Activated T-helper 17 cell treated with anti-CD3 and anti-CD28 coated beads, Interleukin-2, amount 50 U/mL, for 72 hours (primary cell): ENCODE results near the gene SLC44A1. TPM values are rescaled to one million over a fixed set of nuclear protein-coding genes. Genes with fewer than 3 reads are reported as not detected.

ENCODE experiments used
- ATAC-seq: fragments of 150-1000 bp; cut with Tn5 transposase; replicated peaks from 2 replicates; pipeline ENCODE4 v1.10.0; 2021; ENCODE audit warnings: mild to moderate bottlenecking, moderate library complexity
- H3K27ac Mint-ChIP-seq: one replicate; pipeline ENCODE4 v1.8.0; 2022; ENCODE audit warnings: mixed read lengths
- H3K27me3 Mint-ChIP-seq: one replicate; pipeline ENCODE4 v1.8.0; 2022; ENCODE audit warnings: mixed read lengths
- H3K36me3 Mint-ChIP-seq: one replicate; pipeline ENCODE4 v1.8.0; 2022; ENCODE audit warnings: low read depth, mild to moderate bottlenecking, mixed read lengths
- H3K4me1 Mint-ChIP-seq: one replicate; pipeline ENCODE4 v1.8.0; 2022; ENCODE audit warnings: mixed read lengths
- H3K4me3 Mint-ChIP-seq: one replicate; pipeline ENCODE4 v1.8.0; 2022; ENCODE audit warnings: mild to moderate bottlenecking, mixed read lengths
- H3K9me3 Mint-ChIP-seq: one replicate; pipeline ENCODE4 v1.8.0; 2022; ENCODE audit warnings: mixed read lengths
- total RNA-seq, 2 donors: library from RNA; stranded (reverse); gene quantifications; one replicate each; pipeline ENCODE4 v1.2.3, GENCODE V29; 2022

The SLC44A1 gene
- total RNA-seq, 2 donors from 2014 or later = 4.4 to 5.0 TPM

DNA sequence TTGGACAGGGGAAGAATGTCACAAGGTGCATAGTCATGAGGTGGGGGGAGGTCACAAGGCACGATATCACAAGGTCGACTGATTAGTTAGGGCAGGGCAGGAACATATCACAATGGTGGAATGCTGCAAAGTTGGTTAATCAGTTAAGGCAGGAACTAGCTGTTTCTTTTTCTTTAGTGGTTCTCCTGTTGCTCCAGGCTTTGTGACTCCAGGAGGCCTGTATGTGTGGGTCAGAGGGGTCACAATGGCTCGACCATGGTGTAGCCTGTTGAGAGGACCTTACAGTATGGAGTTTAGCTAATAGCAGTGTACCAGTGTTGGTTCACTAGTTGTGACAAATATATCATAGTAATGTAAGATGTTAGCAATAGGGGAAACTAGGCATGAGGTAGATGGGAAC is 191.0 kb downstream of the SLC44A1 start:
- peaks cover 5% of the 10 kb centered on the region for H3K9me3 Mint-ChIP-seq
- no peaks in the 10 kb centered on the region for H3K36me3 Mint-ChIP-seq
- peaks cover 3% of the 10 kb centered on the region for H3K27me3 Mint-ChIP-seq
- ATAC-seq = no peak
- H3K4me3 Mint-ChIP-seq = no peak overlapping the region
- H3K4me1 Mint-ChIP-seq = no peaks in the 10 kb centered on the region
- no peak overlapping the region for H3K27ac Mint-ChIP-seq

DNA sequence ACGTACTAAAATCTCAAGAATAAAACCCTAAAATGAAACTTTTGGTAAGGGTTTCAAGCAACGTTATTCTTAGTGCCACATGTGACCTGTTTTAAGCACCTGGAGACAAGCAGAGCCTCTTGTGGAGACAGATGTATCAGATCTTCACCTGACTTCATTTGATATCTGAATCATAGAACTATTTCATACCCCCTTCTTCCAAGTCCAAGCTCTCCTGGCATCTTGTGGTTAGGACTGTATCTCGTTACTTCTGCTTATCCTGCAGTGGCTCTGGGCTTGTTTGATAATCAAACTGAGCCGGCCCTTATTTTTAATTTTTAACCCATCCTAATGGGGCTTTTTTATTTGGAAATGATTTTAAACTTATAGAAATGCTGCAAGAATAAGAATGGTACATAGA is 192.3 kb downstream of the SLC44A1 start:
- Mint-ChIP-seq H3K9me3 (peaks cover 5% of the 10 kb centered on the region), H3K27me3 (no peaks in the 10 kb centered on the region), H3K36me3 (no peaks in the 10 kb centered on the region), H3K27ac (no peak overlapping the region), H3K4me1 (no peaks in the 10 kb centered on the region), H3K4me3 (no peak overlapping the region)
- ATAC-seq = no peak

DNA sequence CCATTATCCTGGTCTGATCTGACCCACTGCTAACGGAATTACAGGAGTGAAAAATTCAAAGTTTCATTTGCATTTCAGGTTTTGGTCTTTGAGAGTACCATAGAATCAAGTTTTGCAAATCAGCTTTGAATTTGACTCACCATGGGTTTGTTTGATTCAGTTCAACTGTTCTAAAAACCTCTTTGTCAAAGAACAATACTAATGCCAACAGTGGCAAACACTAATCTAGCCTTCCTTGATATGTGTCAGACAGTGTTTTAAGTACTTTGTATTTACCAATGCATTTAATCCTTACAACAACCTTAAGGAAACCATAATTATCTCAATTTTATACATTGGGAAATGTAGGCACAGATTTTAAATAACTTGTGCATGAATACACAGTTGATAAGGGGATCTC is 193.3 kb downstream of the SLC44A1 start:
- no peaks in the 10 kb centered on the region for H3K27me3 Mint-ChIP-seq
- no peak overlapping the region for H3K4me3 Mint-ChIP-seq
- no peaks in the 10 kb centered on the region for H3K4me1 Mint-ChIP-seq
- H3K9me3 Mint-ChIP-seq = peaks cover 5% of the 10 kb centered on the region
- no peaks in the 10 kb centered on the region for H3K36me3 Mint-ChIP-seq
- no peak overlapping the region for H3K27ac Mint-ChIP-seq
- peak; percentile 40 for ATAC-seq

DNA sequence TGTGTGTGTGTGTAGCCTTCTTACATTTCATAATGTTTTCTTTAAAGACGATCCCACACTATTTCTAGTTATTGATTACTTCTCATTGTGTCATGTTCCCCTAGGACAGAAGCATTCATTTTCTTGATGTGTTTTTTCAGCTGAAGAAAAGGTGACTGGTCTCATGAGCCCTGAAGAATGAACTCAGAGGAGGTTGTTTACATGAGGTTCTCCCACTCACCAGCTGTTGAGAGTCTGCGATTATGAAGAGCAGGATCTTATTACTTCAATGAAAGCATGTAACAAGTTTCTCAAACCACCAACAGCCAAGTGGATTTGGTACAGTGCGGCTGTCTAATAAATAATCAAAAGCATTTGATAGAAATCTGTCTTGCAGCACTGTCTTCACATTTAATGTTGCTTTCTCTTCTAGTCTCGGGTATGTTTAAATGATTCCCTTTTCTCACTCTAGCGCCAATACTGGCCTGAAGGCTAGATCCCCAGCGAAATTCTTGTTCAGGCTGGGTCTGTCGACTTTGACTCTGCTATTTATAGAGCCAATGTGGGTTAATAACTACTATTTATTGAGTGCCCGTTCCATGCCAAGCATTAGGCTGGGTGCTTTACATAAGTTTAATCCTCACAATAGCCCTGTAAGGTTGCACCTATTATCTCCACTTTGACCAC is 193.8 kb downstream of the SLC44A1 start:
- Mint-ChIP-seq H3K4me3 (no peak overlapping the region), H3K4me1 (no peaks in the 10 kb centered on the region), H3K36me3 (no peaks in the 10 kb centered on the region), H3K27me3 (no peaks in the 10 kb centered on the region), H3K27ac (no peak overlapping the region), H3K9me3 (peaks cover 5% of the 10 kb centered on the region)
- ATAC-seq = no peak

DNA sequence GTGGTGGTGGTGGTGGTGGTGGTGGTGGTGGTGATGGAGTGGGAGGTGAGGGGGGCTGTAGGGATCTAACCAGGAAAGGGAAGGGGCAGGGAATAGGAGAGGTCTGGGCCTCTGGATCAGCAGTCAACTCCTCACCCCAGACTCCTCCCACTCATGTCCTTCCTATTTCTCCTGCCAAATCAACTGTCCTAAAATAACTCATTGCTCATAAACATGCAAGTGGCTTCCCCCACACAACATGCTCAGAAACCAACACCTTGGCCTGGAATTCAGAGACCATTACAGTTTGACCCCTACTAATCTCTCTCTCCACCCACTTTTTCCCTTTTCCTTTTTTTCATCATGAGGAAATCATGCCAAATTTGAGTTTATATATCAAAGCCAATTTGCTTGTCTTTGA is 195.0 kb downstream of the SLC44A1 start:
- H3K36me3 Mint-ChIP-seq = no peaks in the 10 kb centered on the region
- no peaks in the 10 kb centered on the region for H3K4me1 Mint-ChIP-seq
- H3K9me3 Mint-ChIP-seq = peaks cover 5% of the 10 kb centered on the region
- no peak overlapping the region for H3K27ac Mint-ChIP-seq
- H3K4me3 Mint-ChIP-seq = no peak overlapping the region
- H3K27me3 Mint-ChIP-seq = no peaks in the 10 kb centered on the region
- ATAC-seq = no peak

GRCh38 chr9:105441616-105442160 is 197.2 kb downstream of the SLC44A1 start:
- ATAC-seq = no peak
- Mint-ChIP-seq H3K9me3 (no peaks in the 10 kb centered on the region), H3K4me3 (no peak overlapping the region), H3K27ac (no peak overlapping the region), H3K4me1 (no peaks in the 10 kb centered on the region), H3K36me3 (no peaks in the 10 kb centered on the region), H3K27me3 (no peaks in the 10 kb centered on the region)

DNA sequence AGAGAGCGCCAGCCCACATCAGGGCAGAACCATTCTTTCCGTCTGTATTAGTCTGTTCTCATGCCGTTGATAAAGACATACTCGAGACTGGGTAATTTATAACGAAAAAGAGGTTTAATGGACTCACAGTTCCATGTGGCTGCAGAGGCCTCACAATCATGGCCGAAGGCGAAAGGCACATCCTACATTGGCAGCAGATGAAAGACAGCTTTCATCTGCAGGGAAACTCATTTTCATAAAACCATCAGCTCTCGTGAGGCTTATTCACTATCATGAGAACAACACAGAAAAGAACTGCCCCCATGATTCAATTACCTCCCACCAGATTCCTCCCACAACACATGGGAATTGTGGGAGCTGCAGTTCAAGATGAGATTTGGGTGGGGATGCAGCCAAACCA is 198.7 kb downstream of the SLC44A1 start:
- H3K4me3 Mint-ChIP-seq = no peak overlapping the region
- ATAC-seq = no peak
- H3K36me3 Mint-ChIP-seq = no peaks in the 10 kb centered on the region
- H3K27ac Mint-ChIP-seq = no peak overlapping the region
- H3K4me1 Mint-ChIP-seq = no peaks in the 10 kb centered on the region
- H3K27me3 Mint-ChIP-seq = no peaks in the 10 kb centered on the region
- H3K9me3 Mint-ChIP-seq = no peaks in the 10 kb centered on the region

- H3K27me3 Mint-ChIP-seq = no peaks in the 10 kb centered on the region
- no peak for ATAC-seq
- H3K4me1 Mint-ChIP-seq = no peaks in the 10 kb centered on the region
- no peaks in the 10 kb centered on the region for H3K9me3 Mint-ChIP-seq
- no peak overlapping the region for H3K27ac Mint-ChIP-seq
- H3K36me3 Mint-ChIP-seq = no peaks in the 10 kb centered on the region
- no peak overlapping the region for H3K4me3 Mint-ChIP-seq
Measured at GRCh38 chr9:105444130-105444529, 199.7 kb downstream of the SLC44A1 start.

GRCh38 chr9:105445203-105445881 is 200.9 kb downstream of the SLC44A1 start:
- no peaks in the 10 kb centered on the region for H3K4me1 Mint-ChIP-seq
- no peaks in the 10 kb centered on the region for H3K27me3 Mint-ChIP-seq
- no peak overlapping the region for H3K4me3 Mint-ChIP-seq
- no peaks in the 10 kb centered on the region for H3K9me3 Mint-ChIP-seq
- no peak for ATAC-seq
- H3K36me3 Mint-ChIP-seq = no peaks in the 10 kb centered on the region
- H3K27ac Mint-ChIP-seq = no peak overlapping the region

- no peaks in the 10 kb centered on the region for H3K27me3 Mint-ChIP-seq
- peak overlapping the region; percentile 87 for H3K4me3 Mint-ChIP-seq
- H3K4me1 Mint-ChIP-seq = no peaks in the 10 kb centered on the region
- no peaks in the 10 kb centered on the region for H3K9me3 Mint-ChIP-seq
- H3K36me3 Mint-ChIP-seq = no peaks in the 10 kb centered on the region
- ATAC-seq = no peak
- peak overlapping the region; percentile 66 for H3K27ac Mint-ChIP-seq
Measured at GRCh38 chr9:105447386-105447813, 202.9 kb downstream of the SLC44A1 start.

GRCh38 chr9:105447814-105448812 is 203.7 kb downstream of the SLC44A1 start, which contains the start of gene FSD1L:
Gene FSD1L, plus strand, starts transcription at chr9:105448034. Its CDS starts 187 bp downstream, at chr9:105448221.
- Mint-ChIP-seq H3K9me3 (no peaks in the 10 kb centered on the region), H3K27ac (peak within 1 kb of the TSS; percentile 66), H3K4me3 (peak within 1 kb of the TSS; percentile 87)

GRCh38 chr9:105449081-105449480 is 204.6 kb downstream of the SLC44A1 start:
- Mint-ChIP-seq H3K9me3 (no peaks in the 10 kb centered on the region), H3K27ac (no peak overlapping the region), H3K27me3 (no peaks in the 10 kb centered on the region), H3K4me3 (peak overlapping the region; percentile 87), H3K4me1 (no peaks in the 10 kb centered on the region), H3K36me3 (no peaks in the 10 kb centered on the region)
- no peak for ATAC-seq

More at GRCh38 chr9:105447814-105448812, 203.7 kb downstream of the SLC44A1 start, which contains the start of gene FSD1L:
- peak; percentile 96 for ATAC-seq
- no peaks in the 10 kb centered on the region for H3K36me3 Mint-ChIP-seq
- no peaks in the 10 kb centered on the region for H3K4me1 Mint-ChIP-seq
- H3K27me3 Mint-ChIP-seq = no peaks in the 10 kb centered on the region

DNA sequence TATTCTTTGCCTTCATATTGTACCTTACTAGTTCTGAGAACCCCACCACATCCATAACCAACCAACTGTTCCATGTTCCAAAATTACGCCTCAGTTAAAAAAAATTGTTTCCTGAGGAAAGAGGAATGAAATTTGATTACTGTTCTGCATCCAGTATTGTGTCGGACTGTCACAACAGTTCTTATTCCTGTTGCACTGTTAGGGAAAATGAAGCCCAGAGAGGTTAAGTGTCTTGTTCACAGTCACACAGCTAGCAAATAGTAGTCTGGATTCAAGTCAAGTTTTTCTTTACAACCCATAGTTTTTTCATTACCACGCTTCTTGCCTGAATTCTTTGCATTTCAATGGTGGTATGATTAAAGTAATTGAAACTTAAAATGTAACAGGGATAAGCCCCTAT is 207.7 kb downstream of the SLC44A1 start:
- H3K27ac Mint-ChIP-seq = no peak overlapping the region
- H3K4me1 Mint-ChIP-seq = no peaks in the 10 kb centered on the region
- H3K9me3 Mint-ChIP-seq = no peaks in the 10 kb centered on the region
- no peak for ATAC-seq
- H3K27me3 Mint-ChIP-seq = no peaks in the 10 kb centered on the region
- no peaks in the 10 kb centered on the region for H3K36me3 Mint-ChIP-seq
- H3K4me3 Mint-ChIP-seq = no peak overlapping the region

DNA sequence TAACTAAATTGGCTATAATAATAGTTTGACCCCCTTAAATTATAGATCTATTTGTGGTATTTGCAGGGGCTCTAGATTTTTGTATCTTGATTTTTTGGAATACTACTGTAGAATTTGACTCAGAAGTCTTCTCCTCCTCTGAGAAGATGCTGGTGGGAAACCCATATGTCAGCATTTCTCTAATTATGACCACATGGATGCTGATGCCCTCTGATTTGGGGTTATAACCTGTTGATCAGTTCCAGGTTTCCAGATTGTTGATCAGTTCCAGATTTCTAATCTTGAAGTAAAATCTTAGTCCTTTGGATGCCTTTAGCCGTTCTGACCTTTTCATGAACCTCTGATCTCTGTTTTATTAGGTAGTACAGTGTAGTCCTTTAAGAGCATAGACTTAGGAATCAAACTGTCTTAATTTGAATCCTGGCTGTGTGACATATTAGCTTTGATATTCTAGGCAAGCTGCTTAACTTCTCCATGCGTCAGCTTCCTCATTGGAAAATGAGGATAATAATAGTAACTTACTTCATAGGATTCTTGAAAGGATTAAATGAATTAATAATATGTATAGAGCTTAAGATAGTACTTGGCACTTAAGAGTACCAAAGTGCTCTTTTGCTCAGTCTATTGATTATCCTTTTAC is 211.5 kb downstream of the SLC44A1 start:
- no peak for ATAC-seq
- Mint-ChIP-seq H3K27me3 (no peaks in the 10 kb centered on the region), H3K4me1 (no peaks in the 10 kb centered on the region), H3K36me3 (no peaks in the 10 kb centered on the region), H3K4me3 (no peak overlapping the region), H3K9me3 (no peaks in the 10 kb centered on the region), H3K27ac (no peak overlapping the region)
